Measurements from ENCODE around the gene ARRB2. TPM values are rescaled to one million over a fixed set of nuclear protein-coding genes. Genes with fewer than 3 reads are reported as not detected.
A peak's percentile ranks its signal among the peaks of the same experiment; 100 is the strongest.

The ARRB2 gene
- total and polyA plus RNA-seq, 2 of the 13 experiments (the other 11 are each of a cell fraction or from before 2014, with no cell fraction given), result 21.5 to 49.2 TPM

- no peak for TF ChIP-seq DBP (CRISPR knock-in tag; IDR thresholded peaks at IDR 0.05; ENCODE audit: not compliant biosample characterization)
- no peak for TF ChIP-seq ZFP82 (CRISPR knock-in tag; IDR thresholded peaks at IDR 0.05; ENCODE audit: borderline replicate concordance)
- no peak for TF ChIP-seq TSC22D2 (CRISPR knock-in tag; IDR thresholded peaks at IDR 0.05; ENCODE audit: borderline replicate concordance)
- no peak for TF ChIP-seq CBX1 (IDR thresholded peaks at IDR 0.05; ENCODE audit: low read depth)
- no peak for TF ChIP-seq ZNF562 (CRISPR knock-in tag; IDR thresholded peaks at IDR 0.05; ENCODE audit: borderline replicate concordance)
- no peak for TF ChIP-seq CENPT (CRISPR knock-in tag; IDR thresholded peaks at IDR 0.05; ENCODE audit: low read depth)
- TF ChIP-seq ZNF577 (CRISPR knock-in tag; IDR thresholded peaks at IDR 0.05; ENCODE audit: borderline replicate concordance, low read depth), result no peak
- no peak for TF ChIP-seq AGO1 (IDR thresholded peaks at IDR 0.05; ENCODE audit: low read depth, low read length, poor library complexity, severe bottlenecking)
- no peak for TF ChIP-seq SMAD9 (CRISPR knock-in tag; IDR thresholded peaks at IDR 0.05)
- TF ChIP-seq ZNF33B (CRISPR knock-in tag; IDR thresholded peaks at IDR 0.05), result peak; percentile 63; the same call in 1 of the 2 replicates
- TF ChIP-seq IRX3 (CRISPR knock-in tag; IDR thresholded peaks at IDR 0.05; ENCODE audit: borderline replicate concordance, low read depth), result no peak
- TF ChIP-seq RARG (CRISPR knock-in tag; IDR thresholded peaks at IDR 0.05; ENCODE audit: low read depth), result no peak
- peak; percentile 93 for TF ChIP-seq ZNF878 (CRISPR knock-in tag; IDR thresholded peaks at IDR 0.05)
- TF ChIP-seq IRF2 (CRISPR knock-in tag; IDR thresholded peaks at IDR 0.05), result no peak
- no peak for TF ChIP-seq ZBTB8A (CRISPR knock-in tag; IDR thresholded peaks at IDR 0.05; ENCODE audit: borderline replicate concordance, low read depth)
- no peak for TF ChIP-seq TRAFD1 (CRISPR knock-in tag; IDR thresholded peaks at IDR 0.05; ENCODE audit: borderline replicate concordance)
- TF ChIP-seq ZNF3 (CRISPR knock-in tag; IDR thresholded peaks at IDR 0.05), result no peak
- TF ChIP-seq ATM (IDR thresholded peaks at IDR 0.05; ENCODE audit: borderline replicate concordance), result no peak
- TF ChIP-seq PAF1 (CRISPR knock-in tag; IDR thresholded peaks at IDR 0.05), result 0 out of 2 replicates have a peak, but pooled peaks have one; percentile 61
- no peak for TF ChIP-seq ZNF552 (CRISPR knock-in tag; IDR thresholded peaks at IDR 0.05; ENCODE audit: borderline replicate concordance)
- TF ChIP-seq HDAC2 (CRISPR knock-in tag; IDR thresholded peaks at IDR 0.05), result peak; percentile 72
- no peak for TF ChIP-seq ZNF17 (CRISPR knock-in tag; IDR thresholded peaks at IDR 0.05)
- TF ChIP-seq ZNF160 (CRISPR knock-in tag; IDR thresholded peaks at IDR 0.05), result no peak
- peak; percentile 17; the same call in 1 of the 2 replicates for TF ChIP-seq HDAC1 (CRISPR knock-in tag; IDR thresholded peaks at IDR 0.05)
- no peak for TF ChIP-seq ZNF292 (CRISPR knock-in tag; IDR thresholded peaks at IDR 0.05; ENCODE audit: borderline replicate concordance, low read depth)
- TF ChIP-seq MTF2 (CRISPR knock-in tag; IDR thresholded peaks at IDR 0.05; ENCODE audit: borderline replicate concordance), result no peak
- no peak; the same call in 1 of the 2 replicates for TF ChIP-seq ARID2 (CRISPR knock-in tag; IDR thresholded peaks at IDR 0.05; ENCODE audit: borderline replicate concordance)
Observed at GRCh38 chr17:4721203-4722135, 11.0 kb downstream of the ARRB2 start (continued).

All from HepG2 (cell line).